HepG2 (cell line): ENCODE results near the gene DCDC2. TPM values are rescaled to one million over a fixed set of nuclear protein-coding genes. Genes with fewer than 3 reads are reported as not detected.

Experiments used
- CHD4 ChIP-seq: fragments of 200-600 bp; sonication (generic); IDR thresholded peaks from 2 replicates; pipeline ENCODE4 v1.7.0; 2017; ENCODE audit warnings: mild to moderate bottlenecking, low read length, borderline replicate concordance
- ELF3 ChIP-seq: IDR thresholded peaks from 2 replicates; pipeline ENCODE4 v1.6.1; 2016; ENCODE audit warnings: missing genetic modification reagents, missing compliant biosample characterization
- ERF ChIP-seq: IDR thresholded peaks from 2 replicates; pipeline ENCODE4 v1.6.1; 2018; ENCODE audit warnings: missing biosample characterization, missing genetic modification reagents
- PLRG1 ChIP-seq: fragments of 450-650 bp; conservative IDR thresholded peaks from 2 replicates; pipeline ENCODE4 v1.6.1; 2016
- POGZ ChIP-seq: sonication (generic); formaldehyde crosslinking; IDR thresholded peaks from 2 replicates; pipeline ENCODE4 v1.4.0; 2020; ENCODE audit warnings: mild to moderate bottlenecking, missing genetic modification reagents
- TRIM24 ChIP-seq: sonication (generic); formaldehyde crosslinking; IDR thresholded peaks from 2 replicates; pipeline ENCODE4 v1.8.0; 2022; ENCODE audit warnings: mild to moderate bottlenecking, missing genetic modification reagents
- ZEB1 ChIP-seq: IDR thresholded peaks from 2 replicates; pipeline ENCODE4 v1.6.1; 2012; ENCODE audit warnings: mild to moderate bottlenecking, low read depth, inconsistent platforms; ENCODE audit not compliant: insufficient replicate concordance
- ZMYM4 ChIP-seq: sonication (generic); formaldehyde crosslinking; IDR thresholded peaks from 2 replicates; pipeline ENCODE4 v1.8.1; 2023; ENCODE audit warnings: mild to moderate bottlenecking, missing genetic modification reagents
- ZNF263 ChIP-seq: sonication (generic); formaldehyde crosslinking; IDR thresholded peaks from 2 replicates; pipeline ENCODE4 v1.4.0; 2020; ENCODE audit warnings: missing genetic modification reagents
- ZNF331 ChIP-seq: sonication (generic); formaldehyde crosslinking; IDR thresholded peaks from 2 replicates; pipeline ENCODE4 v1.4.0; 2020; ENCODE audit warnings: missing genetic modification reagents
- ZNF547 ChIP-seq: sonication (generic); formaldehyde crosslinking; IDR thresholded peaks from 2 replicates; pipeline ENCODE4 v1.5.1; 2020; ENCODE audit warnings: mild to moderate bottlenecking, missing genetic modification reagents
- ZZZ3 ChIP-seq: sonication (generic); formaldehyde crosslinking; IDR thresholded peaks from 2 replicates; pipeline ENCODE4 v1.4.0; 2020; ENCODE audit warnings: missing genetic modification reagents, mild to moderate bottlenecking, borderline replicate concordance
- polyA plus RNA-seq, 8 experiments: library from polyadenylated mRNA; depleted of rRNA in 3 of 8; stranded (reverse) in 7 of 8; unstranded in 1 of 8; fragments of >200 nt; fragmentation: Illumina TruSeq in 4 of 8; extraction: Trizol in 4 of 8; gene quantifications; 2 replicates each; pipeline versions ENCODE4 v1.2.1 to v1.2.3, GENCODE V29; 2011 to 2016; ENCODE audit warnings: low read depth in 4 of 8, missing spikeins in 1 of 8, mixed read lengths in 1 of 8; ENCODE audit not compliant: insufficient read depth in 1 of 8
- total RNA-seq, 5 experiments: library from RNA; depleted of rRNA; stranded (reverse); fragments of >200 nt; fragmentation: Illumina TruSeq; extraction: Trizol; gene quantifications; 2 replicates each; pipeline ENCODE4 v1.2.3, GENCODE V29; 2016; ENCODE audit warnings: low read depth in 1 of 5
- TF ChIP-seq, protein P1 (sequence below): sonication (generic); formaldehyde crosslinking; IDR thresholded peaks from 2 replicates; pipeline ENCODE4 v1.9.0; 2022; ENCODE audit warnings: missing genetic modification reagents, mild to moderate bottlenecking, borderline replicate concordance
- TF ChIP-seq, protein P2 (sequence below): sonication (generic); formaldehyde crosslinking; IDR thresholded peaks from 2 replicates; pipeline ENCODE4 v1.4.0; 2020; ENCODE audit warnings: missing genetic modification reagents
- TF ChIP-seq, protein P3 (sequence below): IDR thresholded peaks from 2 replicates; pipeline ENCODE4 v1.6.1; 2016; ENCODE audit warnings: low read depth, control low read depth

Gene DCDC2
- total and polyA plus RNA-seq, 2 of the 13 experiments (the other 11 are each of a cell fraction or from before 2014, with no cell fraction given), result 9.0 to 36.2 TPM

DNA sequence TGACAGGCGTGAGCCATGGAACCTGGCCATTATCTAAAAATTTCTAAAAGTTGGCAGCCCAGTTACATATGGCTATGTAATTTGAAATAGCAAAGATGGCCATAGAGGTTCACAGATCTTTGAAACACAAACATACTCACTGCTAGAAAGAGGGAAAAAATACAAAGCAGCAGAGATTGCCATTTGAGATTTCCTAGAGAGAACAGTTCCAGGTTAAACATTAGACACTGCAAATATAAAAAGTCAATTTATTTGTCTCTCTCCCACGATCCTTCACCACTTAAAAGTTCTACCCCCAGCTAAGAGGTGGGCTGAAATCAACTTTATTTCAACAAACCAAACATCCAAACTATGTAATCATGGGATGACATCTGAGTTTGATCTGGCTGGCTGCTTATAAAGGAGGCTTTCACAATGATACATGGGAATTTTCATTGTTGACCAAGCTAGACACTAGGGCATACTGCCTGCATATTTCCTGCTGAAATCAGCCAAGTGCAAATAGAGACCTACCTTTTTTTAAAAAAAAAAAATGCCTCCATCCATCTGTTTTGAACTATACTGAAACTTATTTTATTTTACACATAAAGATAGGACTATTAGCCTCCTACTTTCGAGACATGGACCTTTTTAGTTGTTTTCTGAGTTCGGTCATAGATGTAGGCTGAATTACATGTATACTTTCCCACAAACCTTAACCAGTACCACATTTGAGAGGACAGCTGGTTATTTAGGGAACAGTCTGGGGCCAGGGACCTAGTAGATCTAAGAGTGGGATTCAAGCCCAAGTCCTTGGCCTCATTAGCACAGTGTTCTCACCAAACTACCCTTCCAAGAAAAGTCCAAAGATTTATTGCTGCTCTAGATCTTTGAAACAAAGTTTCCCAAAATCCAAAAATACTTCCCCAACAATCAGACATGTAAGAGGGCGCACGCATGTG lies 16.6 kb downstream of the DCDC2 start (continued):
- TF ChIP-seq, protein P1, sequence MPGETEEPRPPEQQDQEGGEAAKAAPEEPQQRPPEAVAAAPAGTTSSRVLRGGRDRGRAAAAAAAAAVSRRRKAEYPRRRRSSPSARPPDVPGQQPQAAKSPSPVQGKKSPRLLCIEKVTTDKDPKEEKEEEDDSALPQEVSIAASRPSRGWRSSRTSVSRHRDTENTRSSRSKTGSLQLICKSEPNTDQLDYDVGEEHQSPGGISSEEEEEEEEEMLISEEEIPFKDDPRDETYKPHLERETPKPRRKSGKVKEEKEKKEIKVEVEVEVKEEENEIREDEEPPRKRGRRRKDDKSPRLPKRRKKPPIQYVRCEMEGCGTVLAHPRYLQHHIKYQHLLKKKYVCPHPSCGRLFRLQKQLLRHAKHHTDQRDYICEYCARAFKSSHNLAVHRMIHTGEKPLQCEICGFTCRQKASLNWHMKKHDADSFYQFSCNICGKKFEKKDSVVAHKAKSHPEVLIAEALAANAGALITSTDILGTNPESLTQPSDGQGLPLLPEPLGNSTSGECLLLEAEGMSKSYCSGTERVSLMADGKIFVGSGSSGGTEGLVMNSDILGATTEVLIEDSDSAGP (CRISPR knock-in tag), result no peak
- TF ChIP-seq ZEB1 (peak; percentile 78), ZNF263 (CRISPR knock-in tag) (no peak), ZNF331 (CRISPR knock-in tag) (peak; percentile 91), ELF3 (CRISPR knock-in tag) (peak; percentile 93), ERF (CRISPR knock-in tag) (peak; percentile 82), POGZ (CRISPR knock-in tag) (peak; percentile 77), PLRG1 (no peak), ZZZ3 (CRISPR knock-in tag) (no peak), ZMYM4 (peak; percentile 78), CHD4 (peak; percentile 66; the same call in 1 of the 2 replicates), TRIM24 (CRISPR knock-in tag) (no peak), ZNF547 (CRISPR knock-in tag) (no peak)
- TF ChIP-seq, protein P2, sequence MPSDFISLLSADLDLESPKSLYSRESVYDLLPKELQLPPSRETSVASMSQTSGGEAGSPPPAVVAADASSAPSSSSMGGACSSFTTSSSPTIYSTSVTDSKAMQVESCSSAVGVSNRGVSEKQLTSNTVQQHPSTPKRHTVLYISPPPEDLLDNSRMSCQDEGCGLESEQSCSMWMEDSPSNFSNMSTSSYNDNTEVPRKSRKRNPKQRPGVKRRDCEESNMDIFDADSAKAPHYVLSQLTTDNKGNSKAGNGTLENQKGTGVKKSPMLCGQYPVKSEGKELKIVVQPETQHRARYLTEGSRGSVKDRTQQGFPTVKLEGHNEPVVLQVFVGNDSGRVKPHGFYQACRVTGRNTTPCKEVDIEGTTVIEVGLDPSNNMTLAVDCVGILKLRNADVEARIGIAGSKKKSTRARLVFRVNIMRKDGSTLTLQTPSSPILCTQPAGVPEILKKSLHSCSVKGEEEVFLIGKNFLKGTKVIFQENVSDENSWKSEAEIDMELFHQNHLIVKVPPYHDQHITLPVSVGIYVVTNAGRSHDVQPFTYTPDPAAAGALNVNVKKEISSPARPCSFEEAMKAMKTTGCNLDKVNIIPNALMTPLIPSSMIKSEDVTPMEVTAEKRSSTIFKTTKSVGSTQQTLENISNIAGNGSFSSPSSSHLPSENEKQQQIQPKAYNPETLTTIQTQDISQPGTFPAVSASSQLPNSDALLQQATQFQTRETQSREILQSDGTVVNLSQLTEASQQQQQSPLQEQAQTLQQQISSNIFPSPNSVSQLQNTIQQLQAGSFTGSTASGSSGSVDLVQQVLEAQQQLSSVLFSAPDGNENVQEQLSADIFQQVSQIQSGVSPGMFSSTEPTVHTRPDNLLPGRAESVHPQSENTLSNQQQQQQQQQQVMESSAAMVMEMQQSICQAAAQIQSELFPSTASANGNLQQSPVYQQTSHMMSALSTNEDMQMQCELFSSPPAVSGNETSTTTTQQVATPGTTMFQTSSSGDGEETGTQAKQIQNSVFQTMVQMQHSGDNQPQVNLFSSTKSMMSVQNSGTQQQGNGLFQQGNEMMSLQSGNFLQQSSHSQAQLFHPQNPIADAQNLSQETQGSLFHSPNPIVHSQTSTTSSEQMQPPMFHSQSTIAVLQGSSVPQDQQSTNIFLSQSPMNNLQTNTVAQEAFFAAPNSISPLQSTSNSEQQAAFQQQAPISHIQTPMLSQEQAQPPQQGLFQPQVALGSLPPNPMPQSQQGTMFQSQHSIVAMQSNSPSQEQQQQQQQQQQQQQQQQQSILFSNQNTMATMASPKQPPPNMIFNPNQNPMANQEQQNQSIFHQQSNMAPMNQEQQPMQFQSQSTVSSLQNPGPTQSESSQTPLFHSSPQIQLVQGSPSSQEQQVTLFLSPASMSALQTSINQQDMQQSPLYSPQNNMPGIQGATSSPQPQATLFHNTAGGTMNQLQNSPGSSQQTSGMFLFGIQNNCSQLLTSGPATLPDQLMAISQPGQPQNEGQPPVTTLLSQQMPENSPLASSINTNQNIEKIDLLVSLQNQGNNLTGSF, result no peak
- TF ChIP-seq, protein P3, sequence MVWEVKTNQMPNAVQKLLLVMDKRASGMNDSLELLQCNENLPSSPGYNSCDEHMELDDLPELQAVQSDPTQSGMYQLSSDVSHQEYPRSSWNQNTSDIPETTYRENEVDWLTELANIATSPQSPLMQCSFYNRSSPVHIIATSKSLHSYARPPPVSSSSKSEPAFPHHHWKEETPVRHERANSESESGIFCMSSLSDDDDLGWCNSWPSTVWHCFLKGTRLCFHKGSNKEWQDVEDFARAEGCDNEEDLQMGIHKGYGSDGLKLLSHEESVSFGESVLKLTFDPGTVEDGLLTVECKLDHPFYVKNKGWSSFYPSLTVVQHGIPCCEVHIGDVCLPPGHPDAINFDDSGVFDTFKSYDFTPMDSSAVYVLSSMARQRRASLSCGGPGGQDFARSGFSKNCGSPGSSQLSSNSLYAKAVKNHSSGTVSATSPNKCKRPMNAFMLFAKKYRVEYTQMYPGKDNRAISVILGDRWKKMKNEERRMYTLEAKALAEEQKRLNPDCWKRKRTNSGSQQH, result peak; percentile 37; the same call in 1 of the 2 replicates
